GM12865 (cell line): ENCODE measurements around the gene CLEC3A.

ENCODE experiments used
- DNase-seq: peaks from one replicate; pipeline ENCODE4 v3.0.0; 2010; ENCODE audit warnings: low read depth
- H3K4me3 ChIP-seq: 2 replicates; pipeline ENCODE4 v1.5.1; 2011; ENCODE audit warnings: mild to moderate bottlenecking, low read depth, low read length, control low read depth
- CTCF ChIP-seq: IDR thresholded peaks from 2 replicates; pipeline ENCODE4 v1.5.1; 2011; ENCODE audit warnings: low read length, control low read depth, low read depth, inconsistent platforms; ENCODE audit not compliant: insufficient read depth; ENCODE audit errors: missing control alignments

The CLEC3A gene

GRCh38 chr16:78028018-78028417, 5.7 kb downstream of the CLEC3A start:
- TF ChIP-seq CTCF: no peak
- no peak for DNase-seq
- no peak overlapping the region for H3K4me3 ChIP-seq

DNA sequence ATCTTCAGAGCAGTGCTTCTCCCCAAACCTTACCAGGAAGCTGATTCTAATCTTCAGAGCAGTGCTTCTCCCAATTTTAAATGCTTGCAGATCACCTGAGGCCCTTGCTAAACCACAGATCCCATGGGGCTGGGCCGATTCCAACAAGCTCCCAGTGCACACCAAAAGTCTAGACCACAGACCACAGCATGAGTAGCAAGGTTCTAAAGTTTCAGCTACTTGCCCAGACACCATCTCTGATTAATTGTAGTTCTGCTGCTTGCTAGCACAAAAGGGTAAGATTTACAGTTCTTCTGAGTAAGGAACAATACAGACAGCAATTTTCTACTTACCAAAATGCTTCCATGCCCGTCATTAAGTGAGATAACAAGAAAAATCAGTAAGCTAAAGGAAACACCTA, 12.2 kb downstream of the CLEC3A start:
- peak; percentile 2 for DNase-seq
- TF ChIP-seq CTCF: no peak

DNA sequence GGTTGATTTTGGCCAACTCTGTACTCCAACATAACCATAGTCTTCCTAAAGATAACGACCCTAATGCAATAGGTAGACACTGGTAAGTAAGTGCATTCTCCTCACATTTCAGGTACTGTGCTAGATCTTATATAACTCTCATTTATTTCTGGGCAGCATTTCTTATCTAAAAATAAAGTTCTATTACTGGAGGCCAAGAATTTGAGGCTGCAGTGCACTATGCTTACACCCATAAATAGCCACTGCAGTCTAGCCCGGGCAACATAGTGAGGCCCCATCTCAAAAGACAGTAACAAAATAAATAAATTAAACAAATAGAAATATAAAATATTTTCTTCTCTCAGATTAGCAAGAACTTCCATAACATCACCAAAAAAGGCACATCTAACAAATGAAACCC, 12.7 kb downstream of the CLEC3A start:
- no peak for TF ChIP-seq CTCF
- no peak for DNase-seq
- no peak overlapping the region for H3K4me3 ChIP-seq

More for the DNA sequence above, 12.2 kb downstream of the CLEC3A start:
- no peak overlapping the region for H3K4me3 ChIP-seq

GRCh38 chr16:78040396-78040795, 18.0 kb downstream of the CLEC3A start:
- H3K4me3 ChIP-seq: no peak overlapping the region
- DNase-seq: no peak
- TF ChIP-seq CTCF: no peak

GRCh38 chr16:78045865-78046581, 23.7 kb downstream of the CLEC3A start:
- H3K4me3 ChIP-seq: no peak overlapping the region
- TF ChIP-seq CTCF: no peak
- peak; percentile 45 for DNase-seq

DNA sequence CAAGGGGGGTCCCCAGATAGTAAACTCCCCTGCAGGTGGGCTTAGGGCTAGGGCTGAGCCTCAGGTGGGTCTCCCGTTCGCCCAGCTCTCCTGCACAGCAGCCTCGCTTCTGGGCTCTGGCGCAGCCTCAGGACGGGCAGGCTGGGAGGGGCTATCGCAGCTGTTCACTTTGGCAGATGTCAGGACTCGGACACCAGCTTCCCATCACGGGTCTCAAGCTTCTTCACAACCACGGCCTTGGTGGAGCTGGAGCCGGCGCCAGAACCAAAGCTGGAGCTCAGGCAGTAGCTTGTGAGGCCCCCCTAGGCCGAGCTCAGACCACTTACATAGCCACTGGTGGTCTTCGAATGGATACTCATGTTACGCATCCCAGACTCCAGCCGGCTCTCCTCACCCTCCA, 26.0 kb downstream of the CLEC3A start:
- H3K4me3 ChIP-seq: no peak overlapping the region
- no peak for TF ChIP-seq CTCF
- DNase-seq: no peak
